ENCODE data around the gene IL12RB2. TPM values are rescaled to one million over a fixed set of nuclear protein-coding genes. Genes with fewer than 3 reads are reported as not detected.

IL12RB2 gene
- total RNA-seq, 1 donor from 2014 or later: not detected

DNA sequence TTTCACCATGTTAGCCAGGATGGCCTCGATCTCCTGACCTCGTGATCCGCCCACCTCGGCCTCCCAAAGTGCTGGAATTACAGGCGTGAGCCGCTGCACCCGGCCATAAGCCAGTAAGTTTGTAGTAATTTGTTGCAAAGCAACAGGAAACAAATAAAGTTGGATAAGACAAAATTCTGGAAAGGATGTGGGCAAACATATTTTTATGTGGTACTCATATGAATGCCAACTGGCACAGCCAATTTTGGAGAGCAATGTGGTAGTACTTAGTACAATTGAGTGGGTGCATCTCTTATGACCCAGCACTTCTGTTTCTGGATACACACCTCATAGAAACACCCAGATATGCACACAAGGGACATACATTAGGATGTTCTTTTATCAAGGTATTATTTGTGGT is 8.4 kb upstream of the IL12RB2 start:
- DNase-seq (ENCODE audit: low spot score, unreplicated experiment): no peak
- no peak overlapping the region for H3K4me3 Mint-ChIP-seq (ENCODE audit: low read depth)
- H3K9me3 Mint-ChIP-seq (ENCODE audit: low read depth): no peaks in the 10 kb centered on the region
- no peaks in the 10 kb centered on the region for H3K4me1 Mint-ChIP-seq (ENCODE audit: low read depth)
- H3K27ac Mint-ChIP-seq: no peak overlapping the region
- peaks cover 28% of the 10 kb centered on the region for H3K27me3 Mint-ChIP-seq
- TF ChIP-seq, protein P1, sequence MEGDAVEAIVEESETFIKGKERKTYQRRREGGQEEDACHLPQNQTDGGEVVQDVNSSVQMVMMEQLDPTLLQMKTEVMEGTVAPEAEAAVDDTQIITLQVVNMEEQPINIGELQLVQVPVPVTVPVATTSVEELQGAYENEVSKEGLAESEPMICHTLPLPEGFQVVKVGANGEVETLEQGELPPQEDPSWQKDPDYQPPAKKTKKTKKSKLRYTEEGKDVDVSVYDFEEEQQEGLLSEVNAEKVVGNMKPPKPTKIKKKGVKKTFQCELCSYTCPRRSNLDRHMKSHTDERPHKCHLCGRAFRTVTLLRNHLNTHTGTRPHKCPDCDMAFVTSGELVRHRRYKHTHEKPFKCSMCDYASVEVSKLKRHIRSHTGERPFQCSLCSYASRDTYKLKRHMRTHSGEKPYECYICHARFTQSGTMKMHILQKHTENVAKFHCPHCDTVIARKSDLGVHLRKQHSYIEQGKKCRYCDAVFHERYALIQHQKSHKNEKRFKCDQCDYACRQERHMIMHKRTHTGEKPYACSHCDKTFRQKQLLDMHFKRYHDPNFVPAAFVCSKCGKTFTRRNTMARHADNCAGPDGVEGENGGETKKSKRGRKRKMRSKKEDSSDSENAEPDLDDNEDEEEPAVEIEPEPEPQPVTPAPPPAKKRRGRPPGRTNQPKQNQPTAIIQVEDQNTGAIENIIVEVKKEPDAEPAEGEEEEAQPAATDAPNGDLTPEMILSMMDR (IDR thresholded peaks at IDR 0.05; ENCODE audit: unreplicated experiment): no peak
- no peaks in the 10 kb centered on the region for H3K36me3 Mint-ChIP-seq (ENCODE audit: insufficient read depth)

DNA sequence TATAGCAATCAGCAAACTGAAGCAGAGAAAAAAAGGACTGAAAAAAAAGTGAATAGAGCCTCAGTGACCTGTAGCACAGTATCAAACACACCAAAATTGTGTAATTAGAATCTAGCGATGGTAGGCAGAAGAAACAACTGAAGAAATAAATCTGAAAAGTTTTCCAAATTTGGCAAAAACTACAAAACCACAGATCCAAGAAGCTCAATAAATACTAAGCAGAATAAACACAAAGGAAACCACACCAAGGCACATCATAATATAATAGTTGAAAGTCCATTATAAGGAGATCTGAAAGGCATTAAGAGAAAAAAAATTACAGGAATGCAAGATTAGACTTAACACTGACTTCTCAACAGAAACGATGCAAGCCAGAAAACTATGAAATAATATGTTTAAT is 7.1 kb upstream of the IL12RB2 start:
- TF ChIP-seq, protein P1 (IDR thresholded peaks at IDR 0.05; ENCODE audit: unreplicated experiment): no peak
- no peaks in the 10 kb centered on the region for H3K4me1 Mint-ChIP-seq (ENCODE audit: low read depth)
- no peaks in the 10 kb centered on the region for H3K36me3 Mint-ChIP-seq (ENCODE audit: insufficient read depth)
- no peak overlapping the region for H3K27ac Mint-ChIP-seq
- no peak overlapping the region for H3K4me3 Mint-ChIP-seq (ENCODE audit: low read depth)
- H3K9me3 Mint-ChIP-seq (ENCODE audit: low read depth): no peaks in the 10 kb centered on the region
- no peak for DNase-seq (ENCODE audit: low spot score, unreplicated experiment)
- peaks cover 33% of the 10 kb centered on the region for H3K27me3 Mint-ChIP-seq

DNA sequence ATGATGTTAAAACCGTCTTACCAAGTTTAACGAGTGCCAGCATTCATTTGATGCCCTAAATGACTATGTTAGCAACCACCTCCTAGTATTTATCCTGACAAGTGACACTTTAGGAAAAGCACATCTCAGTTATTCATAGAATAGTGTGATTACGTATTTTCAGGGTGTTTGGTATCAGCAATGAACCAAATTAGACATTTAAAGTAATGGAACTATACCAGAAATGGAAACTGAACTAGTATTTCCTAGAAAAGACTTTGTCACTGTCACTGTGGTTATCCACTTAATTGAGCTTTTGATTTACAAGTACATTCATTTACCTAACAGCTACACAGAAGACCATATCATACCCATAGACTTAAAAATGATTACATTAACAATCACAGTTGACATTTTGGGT is 3.6 kb upstream of the IL12RB2 start:
- H3K27me3 Mint-ChIP-seq: peaks cover 54% of the 10 kb centered on the region
- peaks cover 3% of the 10 kb centered on the region for H3K4me1 Mint-ChIP-seq (ENCODE audit: low read depth)
- no peaks in the 10 kb centered on the region for H3K9me3 Mint-ChIP-seq (ENCODE audit: low read depth)
- no peak for DNase-seq (ENCODE audit: low spot score, unreplicated experiment)
- TF ChIP-seq, protein P1 (IDR thresholded peaks at IDR 0.05; ENCODE audit: unreplicated experiment): no peak
- no peak overlapping the region for H3K27ac Mint-ChIP-seq
- H3K36me3 Mint-ChIP-seq (ENCODE audit: insufficient read depth): no peaks in the 10 kb centered on the region
- H3K4me3 Mint-ChIP-seq (ENCODE audit: low read depth): no peak overlapping the region

DNA sequence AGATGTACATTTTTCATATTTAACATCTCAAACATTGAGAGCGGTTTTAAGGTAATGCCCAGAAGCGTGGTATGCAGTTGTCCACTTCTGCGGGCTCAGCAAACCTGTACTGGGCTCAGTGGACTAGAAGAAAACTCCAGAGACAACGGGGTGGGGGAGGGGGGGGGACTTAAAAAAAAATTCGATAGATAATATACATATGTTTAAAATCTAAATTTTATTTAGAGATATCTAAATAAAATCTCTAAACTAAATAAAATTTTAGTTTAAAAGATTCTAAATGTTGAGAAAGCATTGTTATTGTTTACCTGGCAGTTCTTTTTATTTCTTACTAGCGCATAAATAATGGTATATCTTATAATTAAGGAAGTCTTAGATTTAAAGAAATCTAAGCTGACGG is 1.1 kb upstream of the IL12RB2 start:
- TF ChIP-seq, protein P1 (IDR thresholded peaks at IDR 0.05; ENCODE audit: unreplicated experiment): no peak
- H3K27me3 Mint-ChIP-seq: peaks cover 65% of the 10 kb centered on the region
- H3K4me1 Mint-ChIP-seq (ENCODE audit: low read depth): peaks cover 3% of the 10 kb centered on the region
- H3K4me3 Mint-ChIP-seq (ENCODE audit: low read depth): no peak overlapping the region
- no peak for DNase-seq (ENCODE audit: low spot score, unreplicated experiment)
- no peaks in the 10 kb centered on the region for H3K9me3 Mint-ChIP-seq (ENCODE audit: low read depth)
- H3K36me3 Mint-ChIP-seq (ENCODE audit: insufficient read depth): no peaks in the 10 kb centered on the region
- no peak overlapping the region for H3K27ac Mint-ChIP-seq

DNA sequence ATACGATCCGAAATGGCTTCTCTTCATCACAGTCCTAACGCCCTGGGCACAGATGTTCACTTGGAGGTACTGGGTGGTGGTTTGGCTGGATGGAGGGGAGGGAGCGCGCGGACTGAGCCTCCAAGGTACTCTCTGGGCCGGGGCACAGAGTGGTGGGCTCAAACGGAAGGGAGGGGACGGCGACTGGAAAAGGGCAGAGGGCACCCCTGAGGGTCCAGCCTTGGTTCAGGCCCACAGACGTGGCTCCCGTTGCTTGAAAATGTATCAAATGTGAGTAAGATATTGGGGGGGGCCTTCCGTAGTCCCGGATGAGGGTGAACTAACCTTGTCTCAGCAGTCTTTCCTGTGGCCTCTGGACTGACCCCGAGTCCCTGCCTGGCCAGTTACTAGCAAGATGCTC is 463 bp downstream of the IL12RB2 start:
- Mint-ChIP-seq H3K4me1 (ENCODE audit: low read depth) (peaks cover 3% of the 10 kb centered on the region), H3K27ac (no peak overlapping the region), H3K27me3 (peaks cover 57% of the 10 kb centered on the region), H3K9me3 (ENCODE audit: low read depth) (no peaks in the 10 kb centered on the region), H3K36me3 (ENCODE audit: insufficient read depth) (no peaks in the 10 kb centered on the region), H3K4me3 (ENCODE audit: low read depth) (peak overlapping the region; percentile 65)
- TF ChIP-seq, protein P1 (IDR thresholded peaks at IDR 0.05; ENCODE audit: unreplicated experiment): no peak
- DNase-seq (ENCODE audit: low spot score, unreplicated experiment): no peak

Data from progenitor cell of endocrine pancreas (in vitro differentiated cells).